H1 (cell line): Measurements from ENCODE around the gene ARNT2. TPM values are rescaled to one million over a fixed set of nuclear protein-coding genes. Genes with fewer than 3 reads are reported as not detected.

Source experiments
- CTCF ChIA-PET: fragments of 300-600 bp; sonication (Branson Sonifier 250); formaldehyde crosslinking; loops from one replicate; lab custom pipeline; 2021; ENCODE audit not compliant: partially characterized antibody; lab: Charles Lee
- POLR2A ChIA-PET: fragments of 300-600 bp; sonication (Branson Sonifier 250); formaldehyde crosslinking; loops from one replicate; lab custom pipeline; 2021; ENCODE audit warnings: inconsistent platforms; ENCODE audit not compliant: partially characterized antibody; lab: Charles Lee
- DNase-seq, 2 experiments: peaks; one replicate each; pipeline versions ENCODE4 v3.0.0 to v3.0.0-alpha.2; 2010 to 2022; ENCODE audit warnings: low spot score in 2 of 2, low read depth in 1 of 2, mixed read lengths in 1 of 2
- FAIRE-seq: peaks from 2 replicates; lab custom pipeline; 2011; peaks lifted over from hg19 to GRCh38; lab: Jason Lieb, UNC
- H2AFZ ChIP-seq: 2 replicates; pipeline ENCODE4 v1.8.1; 2012; ENCODE audit warnings: low read length, inconsistent platforms
- H2AK5ac ChIP-seq: 2 replicates; pipeline ENCODE4 v1.6.1; 2013; ENCODE audit warnings: low read depth, low read length
- H2BK120ac ChIP-seq: replicated peaks from 2 replicates; pipeline ENCODE3; 2013; ENCODE audit warnings: low read depth, low read length, inconsistent platforms
- H2BK12ac ChIP-seq: 2 replicates; pipeline ENCODE4 v1.6.1; 2013; ENCODE audit warnings: low read depth, low read length
- H2BK15ac ChIP-seq: 2 replicates; pipeline ENCODE4 v1.6.1; 2013; ENCODE audit warnings: low read length
- H2BK20ac ChIP-seq: 2 replicates; pipeline ENCODE4 v1.6.1; 2013; ENCODE audit warnings: low read length
- H2BK5ac ChIP-seq: 2 replicates; pipeline ENCODE4 v1.6.1; 2013; ENCODE audit warnings: low read depth, low read length
- H3K14ac ChIP-seq: 2 replicates; pipeline ENCODE4 v1.6.1; 2013; ENCODE audit warnings: inconsistent platforms; ENCODE audit not compliant: insufficient read length
- H3K18ac ChIP-seq: 2 replicates; pipeline ENCODE4 v1.6.1; 2013; ENCODE audit warnings: low read length; ENCODE audit errors: extremely low read depth
- H3K23ac ChIP-seq: 2 replicates; pipeline ENCODE4 v1.6.1; 2013; ENCODE audit warnings: inconsistent platforms; ENCODE audit not compliant: insufficient read length
- H3K23me2 ChIP-seq: 2 replicates; pipeline ENCODE4 v1.6.1; 2013; ENCODE audit warnings: low read depth, low read length
- H3K27ac ChIP-seq: 2 replicates; pipeline ENCODE4 v1.6.1; 2011; ENCODE audit warnings: low read depth, low read length, inconsistent platforms
- H3K27me3 ChIP-seq, 4 experiments: replicated peaks in 1 of 4; 1 replicate in 1 of 4; 2 replicates in 3 of 4; pipeline versions ENCODE4 v1.6.1 to v1.8.1; 2011 to 2013; ENCODE audit warnings: low read length in 3 of 4, mild to moderate bottlenecking in 3 of 4, inconsistent platforms in 2 of 4, mixed read lengths in 2 of 4, moderate library complexity in 1 of 4; ENCODE audit not compliant: control insufficient read depth in 3 of 4, insufficient read depth in 3 of 4; ENCODE audit errors: extremely low read depth in 1 of 4
- H3K36me3 ChIP-seq, 4 experiments: 2 replicates each; pipeline versions ENCODE4 v1.6.1 to v1.8.1; 2011 to 2013; ENCODE audit warnings: mild to moderate bottlenecking in 4 of 4, low read length in 3 of 4, moderate library complexity in 2 of 4, control low read depth in 1 of 4, inconsistent platforms in 1 of 4; ENCODE audit not compliant: insufficient read depth in 4 of 4, control insufficient read depth in 2 of 4
- H3K4ac ChIP-seq: replicated peaks from 2 replicates; pipeline ENCODE3; 2013; ENCODE audit warnings: low read length, low read depth, mixed read lengths, inconsistent platforms; ENCODE audit not compliant: insufficient read length
- H3K4me1 ChIP-seq, 4 experiments: replicated peaks in 1 of 4; 1 replicate in 1 of 4; 2 replicates in 3 of 4; pipeline versions ENCODE4 v1.6.1 to v1.8.1; 2011 to 2013; ENCODE audit warnings: low read length in 3 of 4, inconsistent platforms in 2 of 4, mixed read lengths in 1 of 4; ENCODE audit not compliant: insufficient read depth in 4 of 4, control insufficient read depth in 3 of 4
- H3K4me2 ChIP-seq, 2 experiments: 2 replicates each; pipeline versions ENCODE4 v1.6.1 to v1.8.1; 2011 to 2013; ENCODE audit warnings: low read depth in 2 of 2, low read length in 2 of 2, control low read depth in 1 of 2, inconsistent platforms in 1 of 2, mild to moderate bottlenecking in 1 of 2; ENCODE audit not compliant: insufficient read depth in 1 of 2
- H3K4me3 ChIP-seq, 4 experiments: fragments of 200-600, 300-600 bp in 1 of 4; sonication (generic), shearing (Covaris generic), sonication (Bioruptor Twin) in 1 of 4; 2 replicates each; pipeline versions ENCODE4 v1.5.1 to v1.8.1; 2011 to 2016; ENCODE audit warnings: low read length in 4 of 4, low read depth in 3 of 4, control low read depth in 2 of 4, inconsistent platforms in 2 of 4, mild to moderate bottlenecking in 2 of 4, mixed read lengths in 1 of 4, moderate library complexity in 1 of 4; ENCODE audit not compliant: insufficient read depth in 2 of 4; ENCODE audit errors: extremely low read depth in 1 of 4
- H3K56ac ChIP-seq: replicated peaks from 2 replicates; pipeline ENCODE3; 2013; ENCODE audit warnings: low read depth, mild to moderate bottlenecking, mixed read lengths, low read length, inconsistent platforms; ENCODE audit not compliant: insufficient read length
- H3K79me1 ChIP-seq: 2 replicates; pipeline ENCODE4 v1.6.1; 2013; ENCODE audit warnings: low read depth, low read length, control low read depth
- H3K79me2 ChIP-seq, 2 experiments: 2 replicates each; pipeline versions ENCODE4 v1.6.1 to v1.8.1; 2012 to 2013; ENCODE audit warnings: low read length in 2 of 2, mild to moderate bottlenecking in 2 of 2, inconsistent platforms in 1 of 2; ENCODE audit not compliant: insufficient read depth in 2 of 2, control insufficient read depth in 1 of 2
- H3K9ac ChIP-seq, 4 experiments: replicated peaks in 1 of 4; 1 replicate in 1 of 4; 2 replicates in 3 of 4; pipeline versions ENCODE4 v1.6.1 to v1.8.1; 2011 to 2013; ENCODE audit warnings: low read depth in 3 of 4, low read length in 3 of 4, control low read depth in 2 of 4, mild to moderate bottlenecking in 2 of 4, moderate library complexity in 2 of 4, inconsistent platforms in 1 of 4; ENCODE audit errors: extremely low read depth in 1 of 4
- H3K9me3 ChIP-seq, 2 experiments: 2 replicates each; pipeline versions ENCODE4 v1.6.1 to v1.8.1; 2012 to 2013; ENCODE audit warnings: mild to moderate bottlenecking in 2 of 2, moderate library complexity in 2 of 2, control low read depth in 1 of 2, inconsistent platforms in 1 of 2, low read depth in 1 of 2, low read length in 1 of 2, mixed read lengths in 1 of 2; ENCODE audit not compliant: insufficient read depth in 2 of 2
- H4K20me1 ChIP-seq, 2 experiments: replicated peaks in 1 of 2; 2 replicates each; pipeline versions ENCODE3 to v1.8.1; 2011 to 2013; ENCODE audit warnings: inconsistent platforms in 2 of 2, low read length in 2 of 2, mild to moderate bottlenecking in 1 of 2; ENCODE audit not compliant: insufficient read depth in 2 of 2, control insufficient read depth in 1 of 2
- H4K5ac ChIP-seq: 2 replicates; pipeline ENCODE4 v1.6.1; 2013; ENCODE audit warnings: low read length, low read depth, mixed read lengths, inconsistent platforms; ENCODE audit not compliant: insufficient read length
- H4K8ac ChIP-seq: 2 replicates; pipeline ENCODE4 v1.8.0; 2013; ENCODE audit warnings: mild to moderate bottlenecking, moderate library complexity, low read length, inconsistent platforms; ENCODE audit not compliant: insufficient read depth; ENCODE audit errors: extremely low read depth
- H4K91ac ChIP-seq: replicated peaks from 2 replicates; pipeline ENCODE3; 2013; ENCODE audit warnings: low read length, mixed read lengths, inconsistent platforms; ENCODE audit not compliant: insufficient read length
- HDAC6 ChIP-seq: IDR thresholded peaks from one replicate; pipeline ENCODE4 v1.7.1; 2012; ENCODE audit warnings: low read depth, mild to moderate bottlenecking, inconsistent platforms, low read length, moderate library complexity
- KDM4A ChIP-seq: IDR thresholded peaks from one replicate; pipeline ENCODE4 v1.7.1; 2012; ENCODE audit warnings: low read depth, mild to moderate bottlenecking, moderate library complexity, low read length, inconsistent platforms; ENCODE audit not compliant: severe bottlenecking
- WGBS, 2 experiments: shearing (Covaris generic) in 1 of 2; methylation state at CpG; one replicate each; pipeline versions ENCODE4 v1.1.6 to v1.1.7; 2013 to 2015; ENCODE audit warnings: low lambda C conversion rate in 2 of 2, mixed read lengths in 2 of 2, inconsistent platforms in 1 of 2, low coverage in 1 of 2, missing lambda C conversion rate in 1 of 2; ENCODE audit not compliant: insufficient replicate concordance in 2 of 2, insufficient coverage in 1 of 2, insufficient read length in 1 of 2; ENCODE audit errors: extremely low coverage in 1 of 2, missing lambda C conversion rate in 1 of 2; 5-methylcytosine and 5-hydroxymethylcytosine counted together
- polyA plus RNA-seq, 7 experiments: library from polyadenylated mRNA; depleted of rRNA in 3 of 7; stranded (reverse) in 5 of 7; unstranded in 2 of 7; fragments of >200 nt in 5 of 7; fragments of 200-250 nt in 2 of 7; gene quantifications; 1 replicate in 5 of 7; 2 replicates in 1 of 7; 4 replicates in 1 of 7; pipeline versions ENCODE4 v1.2.1 to v1.2.3, GENCODE V29; 2011 to 2013; ENCODE audit warnings: missing spikeins in 2 of 7, mixed read lengths in 2 of 7
- total RNA-seq: library from RNA; stranded (reverse); fragmentation: NEBNext Ultra II Directional; extraction: Animal tissue kit (Norgen Biotek cat#: 25700); gene quantifications from 2 replicates; pipeline ENCODE4 v1.2.1, GENCODE V29; 2021
- TF ChIP-seq, protein P1 (sequence below): IDR thresholded peaks from 2 replicates; pipeline ENCODE4 v1.6.1; 2012; ENCODE audit warnings: inconsistent platforms

The ARNT2 gene
- total and polyA plus RNA-seq, 2 of the 8 experiments (the other 6 are each of a cell fraction or from before 2014, with no cell fraction given), result 9.5 to 14.6 TPM

DNA sequence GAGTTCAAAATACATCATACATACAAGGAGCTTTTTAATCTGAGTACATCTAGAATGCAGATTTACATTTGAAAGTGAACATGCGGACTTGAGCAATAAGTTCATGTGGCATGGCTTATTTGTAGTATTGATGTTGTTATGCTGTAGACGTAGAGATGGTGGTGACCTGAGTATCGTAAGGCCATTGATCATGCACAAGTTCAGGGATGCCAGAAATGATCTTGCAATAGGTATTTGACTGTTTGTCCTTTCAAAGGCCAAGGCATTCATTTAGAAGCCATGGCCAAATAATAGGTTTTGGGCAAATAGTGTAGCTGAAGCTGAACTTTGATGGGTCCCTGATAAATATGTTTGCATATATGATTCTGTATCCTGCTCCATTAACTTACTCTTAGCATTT is 35.0 kb downstream of the ARNT2 start:
- H2AK5ac ChIP-seq, result no peak overlapping the region
- H3K18ac ChIP-seq, result no peak overlapping the region
- no peak overlapping the region for H2BK12ac ChIP-seq
- ChIA-PET POLR2A (no interaction called here), CTCF (interaction anchor here (0.7 to 0.9 kb wide), 2 partner anchors 15 to 21 kb away, joined by 3 to 4 read pairs; no protein-coding TSS in a partner anchor)
- H2BK15ac ChIP-seq, result no peak overlapping the region
- H3K4me2 ChIP-seq, result no peak overlapping the region
- no peak overlapping the region for H3K4ac ChIP-seq
- H2BK5ac ChIP-seq, result no peak overlapping the region
- 79% methylated on average over 3 of the region's 3 CpGs; no CpG with 5 or more reads in 1 of the 2 experiments for WGBS, 2 experiments
- no peak overlapping the region for H4K5ac ChIP-seq
- no peak overlapping the region for H3K4me3 ChIP-seq
- no peaks in the 10 kb centered on the region for H3K9me3 ChIP-seq
- no peaks in the 10 kb centered on the region for H3K27me3 ChIP-seq
- FAIRE-seq (no peak), DNase-seq (no peak)
- peaks cover 0 to 3% (median 1%) of the 10 kb centered on the region in 4 experiments; a peak in 1 of 7 replicates for H3K4me1 ChIP-seq
- H3K36me3 ChIP-seq, result no peaks in the 10 kb centered on the region
- H3K23ac ChIP-seq, result no peak overlapping the region
- H3K79me1 ChIP-seq, result peaks cover 2% of the 10 kb centered on the region; the same call in 1 of the 2 replicates
- H3K27ac ChIP-seq, result no peak overlapping the region
- H4K8ac ChIP-seq, result no peak overlapping the region
- no peak overlapping the region for H3K9ac ChIP-seq
- H3K56ac ChIP-seq, result no peak overlapping the region
- H3K14ac ChIP-seq, result no peak overlapping the region
- no peak overlapping the region for H4K91ac ChIP-seq
- no peak overlapping the region for H2AFZ ChIP-seq
- H2BK120ac ChIP-seq, result no peak overlapping the region
- H3K79me2 ChIP-seq, result no peaks in the 10 kb centered on the region; a peak in 1 of 4 replicates
- peaks cover 0 to 2% of the 10 kb centered on the region in 2 experiments for H4K20me1 ChIP-seq
- peaks cover under 1% of the 10 kb centered on the region; the same call in 1 of the 2 replicates for H3K23me2 ChIP-seq
- H2BK20ac ChIP-seq, result no peak overlapping the region
- TF ChIP-seq KDM4A, result no peak
- no peak for TF ChIP-seq HDAC6
- TF ChIP-seq, protein P1, sequence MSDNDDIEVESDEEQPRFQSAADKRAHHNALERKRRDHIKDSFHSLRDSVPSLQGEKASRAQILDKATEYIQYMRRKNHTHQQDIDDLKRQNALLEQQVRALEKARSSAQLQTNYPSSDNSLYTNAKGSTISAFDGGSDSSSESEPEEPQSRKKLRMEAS, result no peak
